ENCODE measurements around the gene ZCCHC14.

GRCh38 chr16:87359121-87359520, 133.7 kb downstream of the ZCCHC14 start:
- TF ChIP-seq, protein P1, sequence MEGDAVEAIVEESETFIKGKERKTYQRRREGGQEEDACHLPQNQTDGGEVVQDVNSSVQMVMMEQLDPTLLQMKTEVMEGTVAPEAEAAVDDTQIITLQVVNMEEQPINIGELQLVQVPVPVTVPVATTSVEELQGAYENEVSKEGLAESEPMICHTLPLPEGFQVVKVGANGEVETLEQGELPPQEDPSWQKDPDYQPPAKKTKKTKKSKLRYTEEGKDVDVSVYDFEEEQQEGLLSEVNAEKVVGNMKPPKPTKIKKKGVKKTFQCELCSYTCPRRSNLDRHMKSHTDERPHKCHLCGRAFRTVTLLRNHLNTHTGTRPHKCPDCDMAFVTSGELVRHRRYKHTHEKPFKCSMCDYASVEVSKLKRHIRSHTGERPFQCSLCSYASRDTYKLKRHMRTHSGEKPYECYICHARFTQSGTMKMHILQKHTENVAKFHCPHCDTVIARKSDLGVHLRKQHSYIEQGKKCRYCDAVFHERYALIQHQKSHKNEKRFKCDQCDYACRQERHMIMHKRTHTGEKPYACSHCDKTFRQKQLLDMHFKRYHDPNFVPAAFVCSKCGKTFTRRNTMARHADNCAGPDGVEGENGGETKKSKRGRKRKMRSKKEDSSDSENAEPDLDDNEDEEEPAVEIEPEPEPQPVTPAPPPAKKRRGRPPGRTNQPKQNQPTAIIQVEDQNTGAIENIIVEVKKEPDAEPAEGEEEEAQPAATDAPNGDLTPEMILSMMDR (IDR thresholded peaks at IDR 0.05), result no peak
- no peak for TF ChIP-seq POLR2A (IDR thresholded peaks at IDR 0.05; ENCODE audit: low read depth)

Measured in esophagus muscularis mucosa (tissue), 3 donors.